Measurements from ENCODE around the gene PFN2.
"Not testable (repeated sequence)": the region's sequence is repeated elsewhere in the genome, so short reads cannot be mapped to it uniquely, and the experiment has no call there.

The PFN2 gene

DNA sequence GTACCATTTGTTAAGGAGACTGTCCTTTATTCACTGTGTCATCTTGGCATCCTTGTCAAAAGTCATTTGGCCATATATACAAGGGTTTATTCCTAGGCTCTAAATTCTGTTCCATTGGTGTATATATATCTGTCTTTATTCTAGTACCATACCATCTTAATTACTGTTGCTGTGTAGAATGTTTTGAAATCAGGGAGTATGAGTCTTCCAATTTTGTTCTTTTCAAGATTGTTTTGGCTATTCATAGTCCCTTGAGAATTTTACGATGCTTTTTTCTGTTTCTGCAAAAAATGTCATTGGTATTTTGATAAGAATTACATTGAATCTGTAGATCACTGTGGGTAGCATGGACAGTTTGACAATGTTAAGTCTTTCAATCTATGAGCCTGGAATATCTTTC, 28.7 kb downstream of the PFN2 start:
- TF ChIP-seq, protein P1, sequence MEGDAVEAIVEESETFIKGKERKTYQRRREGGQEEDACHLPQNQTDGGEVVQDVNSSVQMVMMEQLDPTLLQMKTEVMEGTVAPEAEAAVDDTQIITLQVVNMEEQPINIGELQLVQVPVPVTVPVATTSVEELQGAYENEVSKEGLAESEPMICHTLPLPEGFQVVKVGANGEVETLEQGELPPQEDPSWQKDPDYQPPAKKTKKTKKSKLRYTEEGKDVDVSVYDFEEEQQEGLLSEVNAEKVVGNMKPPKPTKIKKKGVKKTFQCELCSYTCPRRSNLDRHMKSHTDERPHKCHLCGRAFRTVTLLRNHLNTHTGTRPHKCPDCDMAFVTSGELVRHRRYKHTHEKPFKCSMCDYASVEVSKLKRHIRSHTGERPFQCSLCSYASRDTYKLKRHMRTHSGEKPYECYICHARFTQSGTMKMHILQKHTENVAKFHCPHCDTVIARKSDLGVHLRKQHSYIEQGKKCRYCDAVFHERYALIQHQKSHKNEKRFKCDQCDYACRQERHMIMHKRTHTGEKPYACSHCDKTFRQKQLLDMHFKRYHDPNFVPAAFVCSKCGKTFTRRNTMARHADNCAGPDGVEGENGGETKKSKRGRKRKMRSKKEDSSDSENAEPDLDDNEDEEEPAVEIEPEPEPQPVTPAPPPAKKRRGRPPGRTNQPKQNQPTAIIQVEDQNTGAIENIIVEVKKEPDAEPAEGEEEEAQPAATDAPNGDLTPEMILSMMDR (IDR thresholded peaks at IDR 0.05; ENCODE audit: insufficient read depth, low read depth, low read length, missing control alignments) = no peak
- no peak for DNase-seq (ENCODE audit: low read depth)
- no peak overlapping the region for H3K4me3 ChIP-seq (ENCODE audit: low read depth, low read length)

DNA sequence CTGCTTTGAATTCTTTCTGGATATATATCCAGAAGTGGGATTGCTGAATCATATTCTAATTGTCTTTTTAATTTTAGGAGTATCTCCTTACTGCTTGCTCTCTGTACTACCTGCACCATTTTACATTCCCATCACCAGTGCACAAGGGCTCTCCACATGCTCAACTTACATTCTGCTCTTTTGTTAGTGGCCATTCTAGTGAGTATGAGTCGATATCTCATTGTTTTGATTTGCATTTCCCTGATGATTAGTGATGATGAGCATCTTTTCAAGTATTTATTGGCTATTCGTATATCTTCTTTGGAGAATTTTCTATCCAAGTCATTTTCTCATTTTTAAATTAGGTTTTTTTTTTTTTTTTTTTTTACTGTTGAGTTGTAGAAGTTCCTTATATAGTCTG, 29.5 kb downstream of the PFN2 start:
- DNase-seq (ENCODE audit: low read depth) = no peak

DNA sequence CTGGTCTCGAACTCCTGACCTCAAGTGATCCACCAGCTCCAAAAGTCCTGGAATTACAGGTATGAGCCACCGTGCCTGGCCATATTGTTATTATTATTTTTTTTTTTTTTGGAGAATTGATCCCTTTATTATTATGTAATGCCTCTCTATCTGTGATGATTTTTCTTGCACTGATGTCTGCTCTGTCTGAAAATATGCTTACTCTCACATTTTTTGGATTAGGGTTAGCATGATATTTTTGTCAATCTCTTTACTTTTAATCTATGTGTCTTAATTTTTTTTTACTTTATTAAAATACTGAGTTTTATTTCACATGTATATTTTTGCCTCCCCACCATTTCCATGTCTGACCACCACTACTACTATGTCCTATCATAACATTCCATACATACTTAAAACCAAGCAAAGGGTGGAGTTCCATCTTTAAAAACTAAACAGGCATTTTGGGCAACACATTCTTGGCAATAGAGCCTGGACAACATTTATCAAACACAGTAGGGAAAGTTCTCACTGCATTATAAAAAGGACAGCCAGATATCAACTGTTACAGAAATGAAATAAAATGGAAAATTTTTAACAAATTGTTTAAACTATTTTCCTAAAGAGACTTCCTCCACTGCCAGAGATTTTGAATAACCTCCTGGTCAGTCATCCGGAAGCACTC, 32.2 kb downstream of the PFN2 start:
- DNase-seq (ENCODE audit: low read depth) = not testable (repeated sequence)

More for the DNA sequence above, 29.5 kb downstream of the PFN2 start:
- TF ChIP-seq, protein P1 (IDR thresholded peaks at IDR 0.05; ENCODE audit: insufficient read depth, low read depth, low read length, missing control alignments) = no peak
- H3K4me3 ChIP-seq (ENCODE audit: low read depth, low read length) = no peak overlapping the region

DNA sequence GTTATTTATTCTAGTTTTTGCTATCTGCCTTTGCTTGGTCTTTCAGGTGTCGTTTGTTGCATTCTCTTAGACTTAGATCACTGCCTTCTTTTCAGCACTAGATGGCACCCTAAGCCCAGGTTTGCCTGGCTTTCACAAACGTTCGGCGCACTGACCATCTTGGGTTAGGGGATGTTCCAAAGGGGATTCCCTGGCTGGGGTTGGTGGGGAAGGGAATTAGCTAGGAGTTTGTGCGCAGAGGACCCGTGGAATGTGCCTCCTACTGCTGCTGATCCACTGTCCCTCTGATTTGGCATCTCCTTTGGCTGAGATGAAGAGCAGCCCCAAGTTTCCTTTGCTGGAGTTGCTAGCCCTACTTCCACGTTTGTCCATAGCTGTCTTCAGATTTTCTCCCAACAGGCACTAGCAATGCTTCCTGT, 33.9 kb downstream of the PFN2 start:
- peak; percentile 71 for DNase-seq (ENCODE audit: low read depth)
- H3K4me3 ChIP-seq (ENCODE audit: low read depth, low read length) = no peak overlapping the region

More for the DNA sequence above, 32.2 kb downstream of the PFN2 start:
- H3K4me3 ChIP-seq (ENCODE audit: low read depth, low read length) = not testable (repeated sequence)

DNA sequence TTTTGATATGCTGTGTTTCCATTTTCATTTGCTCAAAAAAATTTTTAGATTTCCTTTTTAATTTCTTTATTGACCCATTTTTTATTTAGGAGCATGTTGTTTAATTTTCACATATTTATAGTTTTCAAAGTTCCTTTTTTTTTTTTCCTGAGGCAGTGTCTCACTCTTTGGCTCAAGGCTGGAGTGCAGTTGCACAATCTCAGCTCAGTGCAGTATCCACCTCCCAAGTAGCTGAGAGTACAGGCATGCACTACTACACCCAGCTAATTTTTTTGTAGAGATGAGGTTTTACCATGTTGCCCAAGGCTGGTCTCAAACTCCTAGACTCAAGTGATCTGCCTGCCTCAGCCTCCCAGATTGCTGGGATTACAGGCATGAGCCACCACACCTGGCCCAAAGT, 36.2 kb downstream of the PFN2 start:
- no peak for DNase-seq (ENCODE audit: low read depth)
- TF ChIP-seq, protein P1 (IDR thresholded peaks at IDR 0.05; ENCODE audit: insufficient read depth, low read depth, low read length, missing control alignments) = no peak
- no peak overlapping the region for H3K4me3 ChIP-seq (ENCODE audit: low read depth, low read length)

More for the DNA sequence above, 33.9 kb downstream of the PFN2 start:
- TF ChIP-seq, protein P1 (IDR thresholded peaks at IDR 0.05; ENCODE audit: insufficient read depth, low read depth, low read length, missing control alignments) = peak; percentile 80

DNA sequence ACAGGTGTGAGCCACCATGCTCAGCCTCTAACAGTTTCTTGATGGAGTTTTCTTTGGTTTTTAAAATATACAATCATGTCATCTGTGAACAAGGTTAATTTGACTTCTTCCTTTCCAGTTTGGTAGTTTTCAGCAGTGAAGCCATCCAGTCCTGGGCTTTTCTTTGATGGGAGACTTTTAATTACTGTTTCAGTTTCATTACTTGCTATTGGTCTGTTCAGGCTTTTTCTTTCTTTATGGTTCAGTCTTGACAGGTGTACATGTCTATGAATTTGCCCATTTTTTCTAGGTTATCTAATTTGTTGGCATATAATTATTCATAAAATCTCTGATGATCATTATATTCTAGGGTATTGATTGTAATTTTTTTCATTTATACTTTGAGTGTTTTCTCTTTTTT, 36.8 kb downstream of the PFN2 start:
- peak; percentile 7 for DNase-seq (ENCODE audit: low read depth)
- H3K4me3 ChIP-seq (ENCODE audit: low read depth, low read length) = no peak overlapping the region
- TF ChIP-seq, protein P1 (IDR thresholded peaks at IDR 0.05; ENCODE audit: insufficient read depth, low read depth, low read length, missing control alignments) = no peak

DNA sequence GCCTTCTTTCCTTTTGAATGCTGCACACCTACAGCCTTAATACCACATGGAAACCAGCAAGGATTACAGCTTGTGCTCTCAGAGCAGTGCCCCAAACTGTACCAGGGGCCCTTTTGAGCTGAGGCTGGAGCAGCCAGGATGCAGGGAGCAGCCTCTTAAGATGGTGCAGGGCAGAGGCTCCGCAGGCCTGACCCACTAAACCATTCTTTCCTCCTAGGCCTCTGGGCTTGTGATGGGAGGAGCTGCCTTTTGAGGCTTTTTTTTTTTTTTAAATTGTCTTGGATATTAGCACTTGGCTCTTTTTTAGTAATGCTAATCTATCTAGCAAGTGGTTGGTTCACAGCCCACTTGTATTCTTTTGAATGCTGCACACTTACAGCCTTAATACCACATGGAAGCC, 37.7 kb downstream of the PFN2 start:
- no peak for DNase-seq (ENCODE audit: low read depth)
- TF ChIP-seq, protein P1 (IDR thresholded peaks at IDR 0.05; ENCODE audit: insufficient read depth, low read depth, low read length, missing control alignments) = no peak
- H3K4me3 ChIP-seq (ENCODE audit: low read depth, low read length) = no peak overlapping the region

All from GM12865 (cell line).